Measurements from ENCODE around the gene DYSF. TPM values are rescaled to one million over a fixed set of nuclear protein-coding genes. Genes with fewer than 3 reads are reported as not detected.

The DYSF gene
- polyA plus RNA-seq, 5 donors = 14.6 to 25.8 (median 15.4) TPM

DNA sequence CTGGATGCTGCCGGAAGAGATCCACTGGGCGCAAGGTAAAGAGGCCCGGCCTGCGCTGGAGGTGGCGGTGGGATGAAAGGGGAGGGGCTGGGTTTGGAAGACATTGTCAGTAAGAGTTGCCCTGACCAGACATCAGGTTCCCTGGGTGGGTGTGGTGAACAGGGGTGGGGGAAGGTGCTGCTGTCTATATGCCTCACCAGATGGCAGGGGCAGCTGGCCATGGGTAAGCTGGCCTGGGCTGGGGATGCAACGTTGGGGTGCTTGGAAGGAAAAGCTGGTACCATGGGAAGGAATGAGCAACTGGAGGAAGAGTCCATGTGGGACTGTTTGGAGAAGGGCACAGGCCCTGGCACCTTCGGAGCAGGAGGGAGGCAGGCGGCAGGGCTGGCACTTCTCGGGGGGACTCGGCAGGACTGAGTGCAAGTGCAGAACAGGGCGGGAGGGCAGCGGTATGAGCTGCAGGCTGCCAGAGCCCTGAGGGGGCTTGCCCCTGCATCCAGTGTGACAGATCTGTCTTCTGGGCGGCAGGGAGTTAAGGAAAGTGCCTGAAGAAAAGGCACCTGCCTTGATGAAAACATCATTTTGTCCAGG, 146.4 kb downstream of the DYSF start:
- DNase-seq = no peak

GRCh38 chr2:71600555-71600954, 147.2 kb downstream of the DYSF start:
- DNase-seq = no peak

- no peak for DNase-seq
Observed at GRCh38 chr2:71601136-71602114, 148.1 kb downstream of the DYSF start.

- no peak for DNase-seq
Observed at GRCh38 chr2:71602115-71602495, 148.7 kb downstream of the DYSF start.

GRCh38 chr2:71602581-71602980, 149.2 kb downstream of the DYSF start:
- DNase-seq = no peak

DNA sequence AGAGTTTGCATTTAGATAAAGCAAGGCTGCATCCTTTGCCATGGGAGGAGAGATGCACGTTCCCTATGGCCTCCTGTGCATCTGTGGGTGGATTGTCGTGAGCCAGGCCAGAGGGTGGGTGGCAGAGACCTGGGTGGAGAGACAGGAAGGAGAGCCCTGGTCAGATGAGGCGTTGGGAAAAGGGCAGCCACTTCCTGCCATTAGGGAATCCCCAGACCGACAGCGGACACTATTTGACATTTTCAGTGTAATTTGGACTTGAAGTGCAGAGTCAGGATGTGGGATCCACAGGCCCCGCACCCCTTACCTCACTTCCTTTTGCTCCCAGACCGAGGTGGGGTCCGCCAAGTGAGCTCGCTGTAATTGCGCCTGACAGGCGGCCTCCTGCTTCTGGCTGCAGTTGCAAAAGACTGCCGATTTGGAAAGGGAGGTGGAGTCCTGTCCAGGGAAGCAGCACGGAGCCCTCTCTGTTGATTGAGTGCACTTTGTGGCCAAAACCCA, 150.0 kb downstream of the DYSF start:
- no peak for DNase-seq

DNA sequence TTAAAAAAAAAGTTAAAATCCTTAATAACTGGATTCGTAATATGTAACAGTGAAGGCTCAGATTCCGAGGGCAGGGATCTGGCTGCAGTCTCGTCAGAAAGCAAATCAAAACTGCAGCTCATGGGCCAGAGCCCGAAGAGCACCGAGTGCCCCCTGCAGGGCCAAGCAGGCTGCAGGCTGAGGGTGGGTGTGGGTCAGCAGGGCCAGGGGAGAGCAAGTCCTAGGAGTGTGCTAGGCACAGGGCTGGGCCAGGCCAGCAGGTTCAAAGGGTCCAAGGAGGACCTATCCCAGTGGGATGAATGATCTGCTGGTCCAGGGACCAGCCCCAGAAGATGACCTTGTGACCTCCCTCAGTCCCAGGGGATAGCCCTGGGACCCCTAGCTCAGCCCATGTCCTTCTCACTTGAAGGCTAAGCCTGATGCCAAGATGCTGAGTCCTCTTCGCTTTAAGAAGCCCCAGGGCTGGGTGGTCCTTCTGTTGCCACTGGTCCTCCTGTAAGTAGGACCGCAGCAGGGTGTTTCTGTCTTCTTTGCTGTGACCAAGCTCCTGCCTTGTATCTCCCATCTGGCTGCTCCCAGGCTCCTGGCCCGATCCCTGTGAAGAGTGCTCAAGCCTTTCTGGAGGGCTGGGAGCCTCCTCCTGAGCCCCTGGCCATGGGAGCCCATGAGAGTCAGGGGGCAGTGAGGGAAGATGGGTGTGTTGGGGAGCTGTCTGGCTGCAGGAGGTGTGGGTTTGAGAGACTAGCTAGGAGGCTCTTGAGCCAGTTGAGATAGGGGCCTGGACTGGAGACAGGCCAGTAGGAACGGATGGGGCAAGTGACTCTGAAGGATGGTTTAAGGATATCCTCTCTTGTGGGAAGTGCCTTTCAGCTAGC, 150.7 kb downstream of the DYSF start:
- no peak for DNase-seq

GRCh38 chr2:71604726-71605120, 151.4 kb downstream of the DYSF start:
- no peak for DNase-seq

DNA sequence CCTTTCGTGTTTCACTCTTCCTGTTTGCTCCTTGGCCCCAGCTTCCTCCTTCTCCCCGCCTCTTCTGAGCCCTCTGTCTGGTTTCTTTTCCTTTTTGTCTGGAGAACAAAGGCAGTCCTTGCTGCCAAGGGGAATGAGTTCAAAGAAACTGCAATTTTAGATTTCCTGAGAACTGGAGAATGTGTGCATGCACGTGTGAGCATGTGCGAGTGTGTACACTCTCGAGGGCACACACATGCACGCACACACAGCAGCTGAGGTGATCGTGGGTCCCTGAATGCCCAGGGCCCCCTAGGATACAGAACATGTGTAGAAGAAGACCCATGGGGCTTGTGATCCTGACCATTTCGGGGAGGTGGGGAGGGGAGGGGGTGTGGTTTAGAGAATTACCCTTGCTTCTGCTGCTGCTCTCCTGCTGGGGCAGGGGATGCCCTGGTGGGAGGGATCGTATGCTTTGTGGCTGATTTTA, 151.8 kb downstream of the DYSF start:
- DNase-seq = no peak

DNA sequence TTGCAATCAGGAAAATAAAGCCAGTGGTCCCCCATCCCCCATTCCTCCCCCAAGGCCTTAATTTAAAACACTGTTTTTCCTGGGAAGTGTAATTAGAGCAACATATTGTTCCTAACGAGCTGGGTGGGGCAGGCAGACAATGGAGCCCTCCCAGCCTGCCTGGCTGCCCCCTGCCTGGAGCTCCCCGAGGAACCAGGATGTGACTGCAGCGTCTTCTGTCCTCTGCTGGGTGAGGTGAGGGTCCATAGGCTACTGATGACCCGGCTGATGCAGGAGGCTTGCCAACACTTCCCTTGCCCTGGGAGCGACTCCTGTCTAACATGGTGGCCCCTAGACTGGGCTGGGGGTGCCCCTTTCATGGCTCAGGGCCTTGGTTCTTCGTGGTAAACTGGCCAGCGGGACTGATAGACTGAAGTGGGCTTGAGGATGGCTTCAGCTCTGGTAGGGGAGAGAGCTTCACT, 152.4 kb downstream of the DYSF start:
- no peak for DNase-seq

GRCh38 chr2:71606244-71606643, 152.9 kb downstream of the DYSF start:
- no peak for DNase-seq

DNA sequence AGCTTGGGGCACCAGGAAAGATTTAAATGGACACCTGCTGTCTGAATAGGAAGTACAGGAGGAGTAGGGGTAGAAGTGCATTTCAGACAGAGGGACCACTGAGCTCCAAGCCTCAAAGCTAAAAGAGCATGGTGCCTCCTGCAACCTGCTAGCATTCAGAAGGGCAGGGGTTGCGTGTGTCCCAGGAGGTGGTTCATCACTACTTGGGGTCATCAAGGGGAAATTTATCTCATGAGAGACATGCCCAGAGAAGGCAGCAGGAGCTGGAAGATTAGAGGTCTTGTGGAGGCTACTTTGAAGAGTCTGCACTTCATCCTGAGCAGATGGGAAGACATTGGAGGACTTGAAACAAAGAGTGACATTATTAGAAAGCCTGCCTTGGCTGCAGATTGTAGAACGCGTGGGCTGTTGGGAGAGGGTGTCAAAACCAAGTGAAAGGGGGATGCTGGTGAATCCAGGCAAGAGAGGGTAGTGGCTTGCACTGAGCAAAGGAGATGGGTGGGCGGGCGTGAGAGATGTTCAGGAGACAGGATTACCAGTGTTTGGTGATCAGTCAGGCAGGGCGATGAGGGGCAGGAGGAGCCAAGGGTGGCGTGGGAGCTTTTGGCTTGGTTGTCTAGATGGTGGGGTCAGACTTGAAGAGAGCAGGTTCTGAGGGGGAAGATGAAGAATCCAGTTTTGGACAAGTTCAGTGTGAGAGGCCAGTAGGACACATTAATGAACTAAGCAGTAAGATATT, 154.0 kb downstream of the DYSF start:
- no peak for DNase-seq

- DNase-seq = no peak
Observed at GRCh38 chr2:71608034-71608433, 154.7 kb downstream of the DYSF start.

GRCh38 chr2:71608441-71608840, 155.1 kb downstream of the DYSF start:
- no peak for DNase-seq

DNA sequence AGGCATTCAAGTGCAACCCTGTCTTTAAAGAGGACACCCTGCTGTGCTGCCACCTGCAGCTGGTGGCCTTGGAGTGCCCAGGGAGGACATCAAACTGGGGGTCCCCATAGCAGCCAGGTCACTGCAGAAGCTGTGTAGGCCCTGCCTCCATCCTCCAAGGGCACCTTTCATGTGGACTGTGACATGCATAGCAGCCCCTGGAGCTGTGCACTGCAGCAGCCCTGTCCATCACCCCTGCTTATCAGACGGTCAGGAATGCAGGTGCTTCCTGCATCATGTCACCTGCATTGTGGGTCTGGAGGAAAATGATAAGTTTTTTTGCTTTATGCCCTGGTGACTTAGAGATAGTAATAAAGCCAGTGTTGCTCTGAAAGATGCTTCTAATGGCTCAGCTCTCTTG, 155.7 kb downstream of the DYSF start:
- DNase-seq = no peak

DNA sequence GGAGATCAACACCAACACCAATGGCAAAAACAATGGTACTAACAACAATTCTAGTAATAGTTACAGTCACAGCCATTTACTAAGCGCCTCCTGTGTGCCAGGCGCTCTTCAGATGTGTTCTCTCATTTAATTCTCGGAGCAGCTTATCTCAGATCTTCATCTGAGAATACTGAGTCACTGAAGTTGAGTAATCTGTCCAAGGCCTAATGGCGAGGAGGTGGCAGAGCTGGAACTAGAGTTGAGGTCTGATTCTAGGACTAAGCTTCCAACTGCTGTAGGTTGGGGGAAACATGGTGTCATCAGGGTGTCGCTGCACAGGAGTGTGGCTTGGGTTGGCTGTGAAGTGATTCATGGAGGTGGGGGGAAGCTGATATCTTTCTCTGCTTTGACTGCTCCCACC, 156.1 kb downstream of the DYSF start:
- no peak for DNase-seq

GRCh38 chr2:71609958-71610357, 156.6 kb downstream of the DYSF start:
- DNase-seq = no peak

DNA sequence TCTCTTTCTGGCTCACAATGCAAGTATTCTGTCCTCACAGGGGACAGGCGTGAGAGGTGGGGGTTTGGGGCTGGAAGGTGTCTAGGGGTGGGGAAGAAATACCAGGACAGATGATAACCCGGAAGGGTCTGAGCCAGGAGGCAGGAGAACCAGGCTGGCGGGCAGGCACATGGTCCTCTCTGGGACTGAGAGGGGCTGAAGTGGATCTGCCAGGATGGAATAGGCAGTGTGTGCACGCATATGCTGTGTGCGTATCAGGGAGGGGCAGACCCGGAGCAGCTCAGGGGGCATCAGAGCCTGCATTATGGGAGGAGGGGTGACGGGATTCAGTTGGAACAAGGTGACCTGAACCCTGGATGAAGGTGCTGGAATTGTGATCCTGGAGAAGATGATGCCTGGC, 157.3 kb downstream of the DYSF start:
- no peak for DNase-seq

DNA sequence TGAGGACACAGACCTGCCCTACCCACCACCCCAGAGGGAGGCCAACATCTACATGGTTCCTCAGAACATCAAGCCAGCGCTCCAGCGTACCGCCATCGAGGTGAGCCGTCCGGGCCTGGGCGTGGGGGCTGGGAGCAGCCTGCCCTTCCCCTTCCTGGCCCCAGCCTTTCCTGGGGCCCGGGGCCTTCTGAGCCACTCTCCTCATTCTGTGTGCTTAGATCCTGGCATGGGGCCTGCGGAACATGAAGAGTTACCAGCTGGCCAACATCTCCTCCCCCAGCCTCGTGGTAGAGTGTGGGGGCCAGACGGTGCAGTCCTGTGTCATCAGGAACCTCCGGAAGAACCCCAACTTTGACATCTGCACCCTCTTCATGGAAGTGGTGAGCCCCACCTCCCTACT, 157.9 kb downstream of the DYSF start:
- DNase-seq = no peak

- no peak for DNase-seq
Observed at GRCh38 chr2:71611781-71612527, 158.6 kb downstream of the DYSF start.

Data from right lung (tissue), 5 donors.